Immature natural killer cell (primary cell): ENCODE data around the gene SKA2. TPM values are rescaled to one million over a fixed set of nuclear protein-coding genes. Genes with fewer than 3 reads are reported as not detected.

Experiments
- DNase-seq, 3 donors: peaks; one replicate each; pipeline ENCODE4 v3.0.0; 2022; ENCODE audit warnings: mixed read lengths in 1 of 3
- H3K27ac Mint-ChIP-seq, 6 donors: one replicate each; pipeline ENCODE4 v1.8.0; 2020; ENCODE audit warnings: mixed read lengths in 6 of 6, mild to moderate bottlenecking in 5 of 6, inconsistent platforms in 4 of 6, moderate library complexity in 3 of 6
- H3K27me3 Mint-ChIP-seq, 3 donors: one replicate each; pipeline ENCODE4 v1.8.0; 2020 to 2021; ENCODE audit warnings: low read depth in 3 of 3, mild to moderate bottlenecking in 3 of 3, mixed read lengths in 3 of 3, moderate library complexity in 3 of 3, inconsistent platforms in 1 of 3
- H3K36me3 Mint-ChIP-seq, 3 donors: one replicate each; pipeline ENCODE4 v1.8.0; 2020; ENCODE audit warnings: mixed read lengths in 3 of 3, inconsistent platforms in 2 of 3, mild to moderate bottlenecking in 2 of 3
- H3K4me1 Mint-ChIP-seq, 2 donors: one replicate each; pipeline ENCODE4 v1.8.0; 2020; ENCODE audit warnings: inconsistent platforms in 2 of 2, mild to moderate bottlenecking in 2 of 2, mixed read lengths in 2 of 2, moderate library complexity in 1 of 2
- H3K4me3 Mint-ChIP-seq, 5 donors: one replicate each; pipeline ENCODE4 v1.8.0; 2020; ENCODE audit warnings: mild to moderate bottlenecking in 5 of 5, mixed read lengths in 5 of 5, inconsistent platforms in 3 of 5, moderate library complexity in 3 of 5
- H3K9me3 Mint-ChIP-seq, 6 donors: one replicate each; pipeline ENCODE4 v1.8.0; 2020; ENCODE audit warnings: mild to moderate bottlenecking in 6 of 6, mixed read lengths in 6 of 6, inconsistent platforms in 4 of 6, moderate library complexity in 3 of 6
- polyA plus RNA-seq, 3 donors: library from polyadenylated mRNA; unstranded; fragments of 300-500 nt; fragmentation: Illumina TruSeq; gene quantifications; one replicate each; pipeline ENCODE4 v1.2.3, GENCODE V29; 2021

The SKA2 gene
- polyA plus RNA-seq, 3 donors from 2014 or later = 26.0 to 49.1 (median 36.4) TPM

DNA sequence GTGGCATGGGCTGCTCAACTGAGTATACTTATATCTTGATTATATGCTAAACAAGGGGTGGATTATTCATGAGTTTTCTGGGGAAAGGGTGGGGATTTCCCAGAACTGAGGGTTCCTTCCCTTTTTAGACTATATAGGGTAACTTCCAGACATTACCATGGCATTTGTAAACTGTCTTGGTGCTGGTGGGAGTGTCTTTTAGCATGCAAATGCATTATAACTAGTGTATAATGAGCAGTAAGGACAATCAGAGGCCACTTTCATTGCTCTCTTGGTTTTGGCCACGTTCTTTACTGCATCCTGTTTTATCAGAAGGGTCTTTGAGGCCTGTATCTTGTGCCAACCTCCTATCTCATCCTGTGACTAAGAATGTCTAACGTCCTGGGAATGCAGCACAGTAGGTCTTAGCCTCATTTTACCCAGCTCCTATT lies 12.6 kb upstream of the SKA2 start:
- H3K4me1 Mint-ChIP-seq = peaks cover 3 to 6% of the 10 kb centered on the region in 2 donors
- H3K36me3 Mint-ChIP-seq = no peaks in the 10 kb centered on the region
- H3K27ac Mint-ChIP-seq = no peak overlapping the region
- H3K4me3 Mint-ChIP-seq = no peak overlapping the region
- DNase-seq = no peak
- no peaks in the 10 kb centered on the region for H3K9me3 Mint-ChIP-seq
- H3K27me3 Mint-ChIP-seq = peaks cover 0 to 5% (median 0%) of the 10 kb centered on the region in 3 donors

GRCh38 chr17:59165933-59166342 lies 11.0 kb upstream of the SKA2 start:
- H3K27me3 Mint-ChIP-seq = peaks cover 0 to 5% (median 0%) of the 10 kb centered on the region in 3 donors

DNA sequence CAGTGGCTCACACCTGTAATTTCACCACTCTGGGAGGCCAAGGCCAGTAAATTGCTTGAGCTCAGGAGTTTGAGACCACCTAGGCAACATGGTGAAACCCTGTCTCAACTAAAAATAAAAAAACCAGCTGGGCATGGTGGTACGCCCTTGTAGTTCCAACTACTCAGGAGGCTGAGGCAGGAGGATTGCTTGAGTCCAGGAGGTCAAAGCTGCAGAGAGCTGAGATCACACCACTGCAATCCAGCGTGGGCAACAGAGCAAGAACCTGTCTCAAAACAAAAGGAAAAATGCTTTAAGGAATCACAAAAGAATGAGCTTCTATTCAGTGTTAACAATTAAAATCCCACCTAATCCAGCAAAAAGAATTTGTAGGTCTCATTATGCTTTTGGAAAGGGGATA lies 6.5 kb upstream of the SKA2 start:
- no peaks in the 10 kb centered on the region for H3K36me3 Mint-ChIP-seq
- H3K4me1 Mint-ChIP-seq = peaks cover 0 to 8% of the 10 kb centered on the region in 2 donors
- no peak for DNase-seq
- no peak overlapping the region for H3K27ac Mint-ChIP-seq
- no peaks in the 10 kb centered on the region for H3K9me3 Mint-ChIP-seq
- no peak overlapping the region for H3K4me3 Mint-ChIP-seq
- H3K27me3 Mint-ChIP-seq = no peaks in the 10 kb centered on the region

More at GRCh38 chr17:59165933-59166342, 11.0 kb upstream of the SKA2 start:
- Mint-ChIP-seq H3K4me3 (no peak overlapping the region), H3K4me1 (peaks cover 3 to 6% of the 10 kb centered on the region in 2 donors), H3K36me3 (no peaks in the 10 kb centered on the region), H3K27ac (peak overlapping the region in 2 of 6 donors; percentile 56 to 72), H3K9me3 (no peaks in the 10 kb centered on the region)
- peak in 2 of 3 donors; percentile 16 to 27 for DNase-seq

GRCh38 chr17:59160157-59161025 lies 5.4 kb upstream of the SKA2 start:
- H3K27ac Mint-ChIP-seq = peak overlapping the region in 5 of 6 donors; percentile 10 to 79 (median 51)
- H3K27me3 Mint-ChIP-seq = no peaks in the 10 kb centered on the region
- no peaks in the 10 kb centered on the region for H3K36me3 Mint-ChIP-seq
- peaks cover 0 to 8% of the 10 kb centered on the region in 2 donors for H3K4me1 Mint-ChIP-seq
- DNase-seq = peak in 1 of 3 donors; percentile 22
- H3K9me3 Mint-ChIP-seq = no peaks in the 10 kb centered on the region
- peak overlapping the region in 4 of 5 donors; percentile 22 to 71 (median 55) for H3K4me3 Mint-ChIP-seq

DNA sequence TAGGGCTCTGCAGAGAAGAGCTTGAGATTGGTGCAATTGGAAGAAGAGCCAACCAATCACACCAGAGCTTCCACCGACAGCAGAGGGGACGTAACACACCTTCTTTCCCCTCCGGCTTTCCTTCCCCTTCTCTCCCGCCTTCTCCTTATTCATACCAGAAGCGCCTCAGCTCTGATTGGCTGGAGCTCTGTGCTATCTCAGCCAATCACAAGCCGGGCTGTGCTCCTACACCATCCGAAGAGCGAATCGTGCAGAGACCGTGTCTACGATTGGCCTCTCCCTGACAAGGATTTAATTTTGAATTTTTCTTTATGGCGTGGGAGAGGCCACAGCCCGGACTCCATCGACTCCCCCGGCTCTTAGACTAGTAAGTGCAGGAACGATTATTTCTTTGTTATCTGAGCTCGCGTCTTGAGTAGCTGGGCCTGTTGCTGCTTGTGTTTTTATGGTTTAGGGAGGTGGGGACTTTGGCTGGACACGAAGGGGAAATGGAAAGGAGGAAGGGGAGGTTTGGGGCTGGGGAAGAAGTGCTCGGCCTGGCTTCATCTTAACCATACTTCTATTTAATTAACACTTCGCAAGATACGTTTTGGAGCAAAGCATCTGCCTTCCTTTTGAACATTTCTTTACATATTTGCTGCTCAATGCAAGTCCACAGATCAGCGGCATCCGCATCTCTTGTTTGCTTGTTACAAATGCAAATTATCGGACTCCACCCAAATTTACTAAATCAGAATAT lies 622 bp upstream of the SKA2 start, which contains the start of gene PRR11:
Gene PRR11, plus strand, starts transcription at position 308 of the 739 bp plus-strand sequence. CDS start 14,007 bp downstream, outside the sequence.
- Mint-ChIP-seq H3K27ac (no peak within 1 kb of the TSS), H3K4me3 (no peak within 1 kb of the TSS)
- DNase-seq = peak in 2 of 3 donors; percentile 98

GRCh38 chr17:59154292-59154720 lies 680 bp downstream of the SKA2 start:
- peaks cover 8 to 34% of the 10 kb centered on the region in 2 donors for H3K4me1 Mint-ChIP-seq
- peak; percentile 20 to 37 (median 34) for DNase-seq
- no peak overlapping the region for H3K4me3 Mint-ChIP-seq
- H3K9me3 Mint-ChIP-seq = no peaks in the 10 kb centered on the region
- H3K36me3 Mint-ChIP-seq = no peaks in the 10 kb centered on the region
- peaks cover 0 to 3% (median 3%) of the 10 kb centered on the region in 3 donors for H3K27me3 Mint-ChIP-seq
- peak overlapping the region in 1 of 6 donors; percentile 58 for H3K27ac Mint-ChIP-seq

More for the DNA sequence above, 622 bp upstream of the SKA2 start, which contains the start of gene PRR11:
- Mint-ChIP-seq H3K36me3 (no peaks in the 10 kb centered on the region), H3K4me1 (peaks cover 8 to 36% of the 10 kb centered on the region in 2 donors), H3K27me3 (peaks cover 0 to 3% (median 3%) of the 10 kb centered on the region in 3 donors), H3K9me3 (no peaks in the 10 kb centered on the region)

DNA sequence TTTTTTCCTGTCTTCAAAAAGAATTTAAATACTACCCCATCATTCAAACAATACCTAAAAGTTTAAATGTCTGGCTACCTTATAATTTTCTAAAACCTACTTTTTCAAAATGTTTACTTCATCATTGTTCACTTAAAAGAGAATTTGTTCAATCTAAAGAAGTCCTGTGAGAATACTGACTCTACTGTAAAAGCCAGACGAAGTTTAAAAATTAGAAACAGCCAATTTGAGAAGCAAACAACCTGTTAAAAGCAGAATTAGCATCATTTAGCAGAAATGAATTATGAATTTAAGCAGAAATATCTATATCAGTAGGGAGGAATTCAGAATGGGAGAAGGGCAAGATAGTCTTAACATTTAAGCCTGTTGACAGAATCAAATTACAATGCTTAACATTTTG lies 2.1 kb downstream of the SKA2 start:
- H3K27ac Mint-ChIP-seq = peak overlapping the region in 2 of 6 donors; percentile 19 to 24

DNA sequence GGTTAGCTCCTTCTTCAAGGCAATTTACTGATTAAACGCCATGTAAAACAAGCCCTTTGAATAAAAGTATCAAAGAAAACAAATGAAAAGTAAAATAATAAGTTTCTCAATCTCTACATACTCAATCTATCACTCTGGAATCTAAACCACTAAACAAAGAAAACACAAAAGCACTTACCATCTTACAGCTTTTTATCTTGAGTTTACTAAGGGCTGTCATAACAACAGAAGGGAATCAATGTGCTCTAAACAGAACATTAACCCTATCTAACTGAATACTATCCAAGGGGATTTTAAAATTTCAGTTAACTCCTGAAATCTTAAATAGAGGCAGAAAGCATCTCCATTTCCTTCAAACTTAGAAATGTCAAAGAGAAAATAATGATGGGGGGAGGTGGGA lies 3.4 kb downstream of the SKA2 start:
- H3K36me3 Mint-ChIP-seq = no peaks in the 10 kb centered on the region
- no peak overlapping the region for H3K4me3 Mint-ChIP-seq
- H3K4me1 Mint-ChIP-seq = peaks cover 8 to 38% of the 10 kb centered on the region in 2 donors
- no peaks in the 10 kb centered on the region for H3K9me3 Mint-ChIP-seq
- H3K27ac Mint-ChIP-seq = no peak overlapping the region
- H3K27me3 Mint-ChIP-seq = peaks cover 0 to 3% (median 3%) of the 10 kb centered on the region in 3 donors
- DNase-seq = no peak

More for the DNA sequence above, 2.1 kb downstream of the SKA2 start:
- no peak for DNase-seq
- Mint-ChIP-seq H3K4me3 (no peak overlapping the region), H3K27me3 (peaks cover 0 to 3% (median 3%) of the 10 kb centered on the region in 3 donors), H3K4me1 (peaks cover 8 to 38% of the 10 kb centered on the region in 2 donors), H3K36me3 (no peaks in the 10 kb centered on the region), H3K9me3 (no peaks in the 10 kb centered on the region)

GRCh38 chr17:59151006-59151405 lies 4.0 kb downstream of the SKA2 start:
- Mint-ChIP-seq H3K27ac (no peak overlapping the region), H3K4me3 (no peak overlapping the region)
- DNase-seq = no peak

GRCh38 chr17:59149841-59150511 lies 5.0 kb downstream of the SKA2 start:
- Mint-ChIP-seq H3K9me3 (no peaks in the 10 kb centered on the region), H3K4me1 (peaks cover 8 to 44% of the 10 kb centered on the region in 2 donors), H3K4me3 (no peak overlapping the region), H3K36me3 (no peaks in the 10 kb centered on the region), H3K27ac (no peak overlapping the region), H3K27me3 (peaks cover 0 to 3% (median 3%) of the 10 kb centered on the region in 3 donors)
- no peak for DNase-seq

More at GRCh38 chr17:59151006-59151405, 4.0 kb downstream of the SKA2 start:
- Mint-ChIP-seq H3K36me3 (no peaks in the 10 kb centered on the region), H3K4me1 (peaks cover 8 to 38% of the 10 kb centered on the region in 2 donors), H3K27me3 (peaks cover 0 to 3% (median 3%) of the 10 kb centered on the region in 3 donors), H3K9me3 (no peaks in the 10 kb centered on the region)

DNA sequence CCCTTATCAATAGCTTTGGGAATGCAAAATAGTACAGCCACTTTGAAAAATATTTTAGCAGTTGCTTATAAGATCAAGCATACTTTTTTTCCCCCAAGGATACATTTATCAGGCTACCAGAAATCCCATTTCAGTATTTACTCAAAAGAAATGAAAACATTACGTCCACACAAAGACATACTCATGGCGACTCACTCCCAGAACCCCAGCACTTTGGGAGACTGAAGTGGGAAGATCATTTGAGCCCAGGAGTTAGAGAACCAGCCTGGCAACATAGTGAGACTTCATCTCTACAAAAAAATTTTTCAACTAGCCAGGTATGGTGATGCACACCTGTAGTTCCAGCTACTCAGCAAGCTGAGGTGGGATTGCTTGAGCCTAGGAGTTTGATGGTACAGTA lies 5.9 kb downstream of the SKA2 start:
- DNase-seq = no peak
- H3K4me1 Mint-ChIP-seq = peaks cover 8 to 39% of the 10 kb centered on the region in 2 donors
- H3K4me3 Mint-ChIP-seq = no peak overlapping the region
- H3K36me3 Mint-ChIP-seq = no peaks in the 10 kb centered on the region
- peaks cover 0 to 3% (median 0%) of the 10 kb centered on the region in 3 donors for H3K27me3 Mint-ChIP-seq
- no peak overlapping the region for H3K27ac Mint-ChIP-seq
- no peaks in the 10 kb centered on the region for H3K9me3 Mint-ChIP-seq

DNA sequence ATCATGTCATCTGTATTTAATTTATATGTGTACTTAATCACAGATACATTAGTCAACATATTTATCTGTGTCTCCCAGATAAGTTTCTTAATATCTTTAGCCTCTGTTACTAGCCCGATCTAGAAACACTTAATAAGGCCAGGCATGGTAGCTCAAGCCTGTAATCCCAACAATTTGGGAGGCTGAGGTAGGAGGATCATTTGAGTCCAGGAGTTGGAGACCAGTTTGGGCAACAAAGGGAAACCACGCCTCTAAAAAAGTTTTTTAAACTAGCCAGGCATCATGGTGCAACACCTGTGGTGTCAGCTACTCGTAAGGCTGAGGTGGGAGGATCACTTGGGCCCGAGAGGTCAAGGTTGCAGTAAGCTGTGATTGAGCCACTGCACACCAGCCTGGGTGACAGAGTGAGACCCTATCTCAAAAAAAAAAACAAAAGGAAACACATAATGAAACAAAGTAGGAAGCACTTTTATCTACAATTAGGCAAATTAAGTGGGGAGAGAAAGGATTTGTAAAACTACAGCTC lies 9.4 kb downstream of the SKA2 start:
- Mint-ChIP-seq H3K27me3 (no peaks in the 10 kb centered on the region), H3K4me1 (peaks cover 0 to 16% of the 10 kb centered on the region in 2 donors), H3K36me3 (no peaks in the 10 kb centered on the region), H3K9me3 (no peaks in the 10 kb centered on the region), H3K4me3 (no peak overlapping the region), H3K27ac (no peak overlapping the region)
- DNase-seq = no peak

DNA sequence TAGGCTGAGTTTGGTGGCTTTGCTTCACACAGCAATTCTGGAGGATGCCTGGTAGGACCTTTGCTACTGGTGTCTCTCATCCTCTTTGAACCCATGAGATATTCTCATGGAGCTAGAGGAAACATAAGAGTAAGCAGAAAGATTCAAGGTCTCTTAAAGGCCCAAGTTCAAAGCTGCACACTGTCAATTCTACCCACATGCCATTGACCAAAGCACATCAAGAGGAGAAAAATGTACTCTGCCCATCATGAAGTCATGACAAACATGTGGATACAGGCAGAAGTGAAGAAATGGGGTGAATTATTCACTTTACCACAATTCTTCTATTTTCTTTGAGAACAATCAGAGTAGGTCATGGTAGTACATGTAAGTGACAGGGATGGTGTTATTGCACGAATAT lies 13.1 kb downstream of the SKA2 start:
- Mint-ChIP-seq H3K4me1 (peaks cover 0 to 12% of the 10 kb centered on the region in 2 donors), H3K4me3 (no peak overlapping the region), H3K27me3 (no peaks in the 10 kb centered on the region), H3K36me3 (no peaks in the 10 kb centered on the region), H3K9me3 (no peaks in the 10 kb centered on the region), H3K27ac (no peak overlapping the region)
- no peak for DNase-seq
